IMR-90 (cell line): Measurements from ENCODE around the gene BCL2L12. TPM values are rescaled to one million over a fixed set of nuclear protein-coding genes. Genes with fewer than 3 reads are reported as not detected.

ENCODE experiments used
- ATAC-seq: fragments of 200-7000 bp; cut with Tn5 transposase; 2 replicates; pipeline ENCODE4 v1.9.1; 2020; ENCODE audit warnings: low read depth, mild to moderate bottlenecking, moderate library complexity
- BruUV-seq: library from RNA; stranded (reverse); fragments of 400-500 nt; replicated peaks from 2 replicates; lab custom pipeline; 2021; lab: Mats Ljungman, UMichigan
- CTCF ChIA-PET: fragments of 300-600 bp; formaldehyde crosslinking; extraction: SDS; loops from one replicate; lab custom pipeline; 2021; ENCODE audit warnings: antibody characterized with exemption; lab: Yijun Ruan, JAX
- POLR2A ChIA-PET: fragments of 300-600 bp; sonication (Branson Sonifier 250); formaldehyde crosslinking; loops from one replicate; lab custom pipeline; 2022; ENCODE audit warnings: antibody characterized with exemption; ENCODE audit not compliant: unreplicated experiment; lab: Charles Lee
- DNase-seq: peaks from one replicate; pipeline ENCODE4 v3.0.0; 2013
- H2AFZ ChIP-seq: replicated peaks from 2 replicates; pipeline ENCODE3; 2013; ENCODE audit warnings: low read length, mild to moderate bottlenecking; ENCODE audit not compliant: poor library complexity
- H2AK5ac ChIP-seq: 2 replicates; pipeline ENCODE4 v1.6.1; 2013; ENCODE audit warnings: low read depth, low read length, inconsistent platforms
- H2AK9ac ChIP-seq: replicated peaks from 2 replicates; pipeline ENCODE3; 2013; ENCODE audit warnings: mild to moderate bottlenecking, low read depth, low read length, moderate library complexity; ENCODE audit not compliant: poor library complexity
- H2BK120ac ChIP-seq: 2 replicates; pipeline ENCODE4 v1.6.1; 2013; ENCODE audit warnings: low read depth, low read length, inconsistent platforms
- H2BK15ac ChIP-seq: 3 replicates; pipeline ENCODE4 v1.6.1; 2013; ENCODE audit warnings: low read depth, low read length, inconsistent platforms
- H2BK20ac ChIP-seq: 2 replicates; pipeline ENCODE4 v1.6.1; 2013; ENCODE audit warnings: low read depth, mild to moderate bottlenecking, inconsistent platforms, low read length, moderate library complexity
- H2BK5ac ChIP-seq: 2 replicates; pipeline ENCODE4 v1.6.1; 2013; ENCODE audit warnings: mild to moderate bottlenecking, low read depth, low read length, inconsistent platforms; ENCODE audit not compliant: poor library complexity, severe bottlenecking
- H3K14ac ChIP-seq: replicated peaks from 2 replicates; pipeline ENCODE4 v1.6.1; 2013; ENCODE audit warnings: low read depth, low read length, inconsistent platforms
- H3K18ac ChIP-seq: 2 replicates; pipeline ENCODE4 v1.6.1; 2013; ENCODE audit warnings: low read depth, low read length, control low read depth
- H3K23ac ChIP-seq: 2 replicates; pipeline ENCODE4 v1.6.1; 2013; ENCODE audit warnings: low read depth, low read length, inconsistent platforms
- H3K27ac ChIP-seq: 2 replicates; pipeline ENCODE4 v1.5.1; 2013; ENCODE audit warnings: mild to moderate bottlenecking, control low read depth, low read length; ENCODE audit not compliant: insufficient read depth
- H3K27me3 ChIP-seq: 2 replicates; pipeline ENCODE4 v1.6.1; 2013; ENCODE audit warnings: low read length; ENCODE audit not compliant: control insufficient read depth, insufficient read depth
- H3K36me3 ChIP-seq: 2 replicates; pipeline ENCODE4 v1.6.1; 2013; ENCODE audit warnings: low read length, mixed read lengths; ENCODE audit not compliant: control insufficient read depth, insufficient read depth
- H3K4ac ChIP-seq: 2 replicates; pipeline ENCODE4 v1.6.1; 2013; ENCODE audit warnings: low read depth, low read length, inconsistent platforms
- H3K4me1 ChIP-seq: 2 replicates; pipeline ENCODE4 v1.6.1; 2013; ENCODE audit warnings: low read length, mixed read lengths; ENCODE audit not compliant: control insufficient read depth, insufficient read depth
- H3K4me2 ChIP-seq: 2 replicates; pipeline ENCODE4 v1.6.1; 2013; ENCODE audit warnings: low read depth, mild to moderate bottlenecking, control low read depth, low read length, moderate library complexity
- H3K4me3 ChIP-seq: 2 replicates; pipeline ENCODE4 v1.5.1; 2013; ENCODE audit warnings: low read depth, mild to moderate bottlenecking, control low read depth, low read length, moderate library complexity; ENCODE audit not compliant: insufficient read depth
- H3K56ac ChIP-seq: 2 replicates; pipeline ENCODE4 v1.6.1; 2013; ENCODE audit warnings: low read length, inconsistent platforms; ENCODE audit not compliant: insufficient read depth; ENCODE audit errors: extremely low read depth
- H3K79me1 ChIP-seq, 2 experiments: 2 replicates each; pipeline ENCODE4 v1.6.1; 2013; ENCODE audit warnings: low read length in 2 of 2, inconsistent platforms in 1 of 2, low read depth in 1 of 2
- H3K9ac ChIP-seq: 2 replicates; pipeline ENCODE4 v1.6.1; 2013; ENCODE audit warnings: low read depth, low read length, control low read depth
- H3K9me1 ChIP-seq: 2 replicates; pipeline ENCODE4 v1.6.1; 2013; ENCODE audit warnings: low read length, inconsistent platforms; ENCODE audit not compliant: insufficient read depth
- H3K9me3 ChIP-seq: 2 replicates; pipeline ENCODE4 v1.6.1; 2013; ENCODE audit warnings: low read length; ENCODE audit not compliant: control insufficient read depth, insufficient read depth
- H4K20me1 ChIP-seq: 2 replicates; pipeline ENCODE4 v1.6.1; 2013; ENCODE audit warnings: low read length, inconsistent platforms; ENCODE audit not compliant: insufficient read depth
- H4K5ac ChIP-seq: 2 replicates; pipeline ENCODE4 v1.6.1; 2013; ENCODE audit warnings: mild to moderate bottlenecking, low read depth, low read length, control low read depth
- H4K8ac ChIP-seq, 2 experiments: 2 replicates each; pipeline ENCODE4 v1.6.1; 2013; ENCODE audit warnings: low read depth in 2 of 2, low read length in 2 of 2, control low read depth in 1 of 2, inconsistent platforms in 1 of 2
- H4K91ac ChIP-seq: 2 replicates; pipeline ENCODE4 v1.6.1; 2013; ENCODE audit warnings: low read depth, low read length, inconsistent platforms; ENCODE audit not compliant: insufficient read depth
- BHLHE40 ChIP-seq: fragments of 150-350 bp; IDR thresholded peaks from 2 replicates; pipeline ENCODE4 v1.6.1; 2016; ENCODE audit warnings: mild to moderate bottlenecking, low read depth, low read length
- CEBPB ChIP-seq: IDR thresholded peaks from 2 replicates; pipeline ENCODE4 v1.6.1; 2012; ENCODE audit warnings: low read depth, low read length, improper control_type of control experiment
- CHD1 ChIP-seq: IDR thresholded peaks from 2 replicates; pipeline ENCODE4 v1.6.1; 2012; ENCODE audit warnings: low read depth, low read length, improper control_type of control experiment
- CTCF ChIP-seq: conservative IDR thresholded peaks from 2 replicates; pipeline ENCODE4 v1.5.1; 2012; ENCODE audit warnings: mild to moderate bottlenecking, low read depth, low read length, improper control_type of control experiment
- ELK1 ChIP-seq: fragments of 150-350 bp; IDR thresholded peaks from 2 replicates; pipeline ENCODE4 v1.6.1; 2016; ENCODE audit warnings: low read depth, mild to moderate bottlenecking, low read length, moderate library complexity, borderline replicate concordance
- FOS ChIP-seq: fragments of 150-350 bp; IDR thresholded peaks from 2 replicates; pipeline ENCODE4 v1.6.1; 2016; ENCODE audit warnings: low read depth, low read length
- MAFK ChIP-seq: IDR thresholded peaks from 2 replicates; pipeline ENCODE4 v1.6.1; 2012; ENCODE audit warnings: low read depth, low read length, improper control_type of control experiment
- MAZ ChIP-seq: IDR thresholded peaks from 2 replicates; pipeline ENCODE4 v1.6.1; 2012; ENCODE audit warnings: low read depth, mild to moderate bottlenecking, low read length, improper control_type of control experiment, moderate library complexity, borderline replicate concordance
- MXI1 ChIP-seq: IDR thresholded peaks from 2 replicates; pipeline ENCODE4 v1.6.1; 2012; ENCODE audit warnings: low read depth, mild to moderate bottlenecking, low read length, moderate library complexity, borderline replicate concordance
- NFE2L2 ChIP-seq: fragments of 150-350 bp; IDR thresholded peaks from 2 replicates; pipeline ENCODE4 v1.6.1; 2016; ENCODE audit warnings: low read depth, mild to moderate bottlenecking, low read length
- POLR2A ChIP-seq: IDR thresholded peaks from 2 replicates; pipeline ENCODE4 v1.6.1; 2012; ENCODE audit warnings: mild to moderate bottlenecking, low read depth, low read length
- RAD21 ChIP-seq: IDR thresholded peaks from 2 replicates; pipeline ENCODE4 v1.6.1; 2012; ENCODE audit warnings: low read length, improper control_type of control experiment
- RCOR1 ChIP-seq: IDR thresholded peaks from 2 replicates; pipeline ENCODE4 v1.6.1; 2012; ENCODE audit warnings: mild to moderate bottlenecking, low read length, improper control_type of control experiment; ENCODE audit not compliant: insufficient replicate concordance
- RFX5 ChIP-seq: IDR thresholded peaks from 2 replicates; pipeline ENCODE4 v1.8.0; 2012; ENCODE audit warnings: low read depth, mild to moderate bottlenecking, low read length, moderate library complexity
- SMC3 ChIP-seq: fragments of 150-350 bp; IDR thresholded peaks from 2 replicates; pipeline ENCODE4 v1.6.1; 2016; ENCODE audit warnings: low read depth, mild to moderate bottlenecking, antibody characterized with exemption, low read length, moderate library complexity
- USF2 ChIP-seq: fragments of 150-350 bp; IDR thresholded peaks from 2 replicates; pipeline ENCODE4 v1.6.1; 2017; ENCODE audit warnings: mild to moderate bottlenecking, antibody characterized with exemption, low read length, low read depth
- WGBS, 2 experiments: methylation state at CpG; one replicate each; pipeline versions ENCODE4 v1.1.5 to v1.1.7; 2013; ENCODE audit warnings: missing lambda C conversion rate in 2 of 2; ENCODE audit not compliant: insufficient read length in 1 of 2; ENCODE audit errors: extremely low coverage in 2 of 2; 5-methylcytosine and 5-hydroxymethylcytosine counted together
- dilution Hi-C: fragments of 300-500 bp; cut with HindIII; formaldehyde crosslinking; loops from one replicate; pipeline ENCODE4 v1.14.3; 2018; ENCODE audit warnings: low sequenced_read_pairs; ENCODE audit not compliant: unreplicated experiment
- in situ Hi-C: fragments of 300-500 bp; cut with MboI; formaldehyde crosslinking; loops from 3 replicates; pipeline ENCODE4 v1.14.3; 2019; ENCODE audit warnings: low sequenced_read_pairs, inconsistent platforms, mixed read lengths
- intact Hi-C: fragments of 100-400 bp; cut with micrococcal nuclease; formaldehyde crosslinking; loops from 2 replicates; pipeline ENCODE4 v1.10.0; 2022
- polyA plus RNA-seq, 3 experiments: library from polyadenylated mRNA; depleted of rRNA; stranded (reverse); fragments of >200 nt; gene quantifications; 2 replicates each; pipeline ENCODE4 v1.2.3, GENCODE V29; 2012; ENCODE audit warnings: low replicate concordance in 1 of 3
- total RNA-seq: library from RNA; depleted of rRNA; stranded (reverse); fragments of >200 nt; gene quantifications from 2 replicates; pipeline ENCODE4 v1.2.3, GENCODE V29; 2012

Gene BCL2L12
- total and polyA plus RNA-seq, 2 of the 4 experiments (the other 2 are of a cell fraction), result 3.9 to 32.6 TPM

GRCh38 chr19:49662011-49662410 is 3.7 kb upstream of the BCL2L12 start:
- peaks cover 48% of the 10 kb centered on the region for H3K36me3 ChIP-seq
- no peaks in the 10 kb centered on the region for H3K9me3 ChIP-seq
- no peaks in the 10 kb centered on the region for H3K27me3 ChIP-seq
- no peak overlapping the region for H2BK15ac ChIP-seq
- no peak overlapping the region for H3K18ac ChIP-seq
- H4K5ac ChIP-seq, result no peak overlapping the region
- H3K4me1 ChIP-seq, result peaks cover 9% of the 10 kb centered on the region
- no peak overlapping the region for H4K91ac ChIP-seq
- dilution Hi-C loops, result no loop called here
- ChIA-PET POLR2A (no interaction called here), CTCF (no interaction called here)
- H2BK20ac ChIP-seq, result no peak overlapping the region
- H2BK5ac ChIP-seq, result no peak overlapping the region
- no peak overlapping the region for H3K9ac ChIP-seq
- no peak overlapping the region for H3K23ac ChIP-seq
- H3K9me1 ChIP-seq, result peaks cover 3% of the 10 kb centered on the region; the same call in 1 of the 2 replicates
- H2BK120ac ChIP-seq, result no peak overlapping the region
- BruUV-seq, result no TSS peak
- peaks cover 19% of the 10 kb centered on the region for H4K20me1 ChIP-seq
- H3K56ac ChIP-seq, result no peak overlapping the region
- no peak overlapping the region for H3K14ac ChIP-seq
- ATAC-seq (no peak), DNase-seq (no peak)
- H4K8ac ChIP-seq, result no peak overlapping the region
- intact Hi-C loops, result no loop called here
- WGBS, 2 experiments, result 100% methylated on average over 2 of the region's 16 CpGs; no CpG with 5 or more reads in 1 of the 2 experiments
- H2AK5ac ChIP-seq, result no peak overlapping the region
- H3K4me2 ChIP-seq, result no peak overlapping the region
- H3K4me3 ChIP-seq, result no peak overlapping the region
- H2AK9ac ChIP-seq, result no peak overlapping the region
- TF ChIP-seq SMC3 (no peak), RFX5 (no peak), MXI1 (no peak), RAD21 (no peak), CTCF (no peak), MAFK (no peak), USF2 (no peak), FOS (no peak), NFE2L2 (no peak), MAZ (no peak), BHLHE40 (no peak), CEBPB (no peak), ELK1 (no peak), POLR2A (no peak), CHD1 (no peak), RCOR1 (no peak)
- in situ Hi-C loops, result loop anchor here (10.0 kb wide), 1 partner anchor 167 kb away; the partner anchor contains the start of gene RPS11
- H3K79me1 ChIP-seq, result peaks cover 7 to 58% of the 10 kb centered on the region in 2 experiments; a peak in 3 of 4 replicates
- H3K4ac ChIP-seq, result no peak overlapping the region
- no peak overlapping the region for H2AFZ ChIP-seq
- no peak overlapping the region for H3K27ac ChIP-seq
